ENCODE results near the gene WBP2. TPM values are rescaled to one million over a fixed set of nuclear protein-coding genes. Genes with fewer than 3 reads are reported as not detected.

WBP2 gene
- total RNA-seq, 4 donors from 2014 or later = 27.7 to 75.1 (median 56.8) TPM

GRCh38 chr17:75881678-75882454 is 26.7 kb upstream of the WBP2 start:
- Histone ChIP-seq H3K27ac (no peak overlapping the region), H3K36me3 (no peaks in the 10 kb centered on the region), H3K4me3 (no peak overlapping the region), H3K4me1 (peaks cover under 1 to 13% (median 9%) of the 10 kb centered on the region in 4 donors), H3K9me3 (no peaks in the 10 kb centered on the region), H3K27me3 (no peaks in the 10 kb centered on the region)
- intact Hi-C loops (cut with DNase I; ENCODE audit: low total_unique reads) = no loop called here
- DNase-seq = no peak
- 86 to 100% methylated on average over 1 to 15 of the region's 15 CpGs for WGBS, 2 donors (ENCODE audit: low coverage in 1 of 2)
- in situ Hi-C loops (cut with MboI; ENCODE audit: low pct_ligation_motif_present in 1 of 4, low pct_unique_long_range_greater_than_20kb in 1 of 4, low sequenced_read_pairs in 3 of 4) = loop anchor here in 1 of 4 donors (25.0 kb wide), 1 partner anchor 120 kb away; the partner anchor contains the start of gene GALK1
- no peak for TF ChIP-seq CTCF (IDR thresholded peaks at IDR 0.05)
- TF ChIP-seq POLR2AphosphoS5 (IDR thresholded peaks at IDR 0.05) = no peak
- TF ChIP-seq EP300 (IDR thresholded peaks at IDR 0.05; ENCODE audit: low read depth) = no peak
- no peak for TF ChIP-seq POLR2A (IDR thresholded peaks at IDR 0.05)

GRCh38 chr17:75880266-75880665 is 25.1 kb upstream of the WBP2 start:
- H3K4me1 ChIP-seq = peaks cover 16 to 29% (median 25%) of the 10 kb centered on the region in 4 donors
- 81 to 86% methylated on average over 6 to 7 of the region's 7 CpGs for WGBS, 2 donors (ENCODE audit: low coverage in 1 of 2)
- H3K9me3 ChIP-seq = no peaks in the 10 kb centered on the region
- H3K4me3 ChIP-seq = no peak overlapping the region
- H3K27ac ChIP-seq = no peak overlapping the region
- in situ Hi-C loops (cut with MboI; ENCODE audit: low pct_ligation_motif_present in 1 of 4, low pct_unique_long_range_greater_than_20kb in 1 of 4, low sequenced_read_pairs in 3 of 4) (loop anchor here in 1 of 4 donors (25.0 kb wide), 1 partner anchor 118 kb away; the partner anchor contains the start of gene GALK1), intact Hi-C loops (cut with DNase I; ENCODE audit: low total_unique reads) (no loop called here)
- DNase-seq = no peak
- no peaks in the 10 kb centered on the region for H3K27me3 ChIP-seq
- no peak for TF ChIP-seq POLR2AphosphoS5 (IDR thresholded peaks at IDR 0.05)
- H3K36me3 ChIP-seq = no peaks in the 10 kb centered on the region

- H3K4me1 ChIP-seq = peaks cover 28 to 48% (median 39%) of the 10 kb centered on the region in 4 donors
Measured at GRCh38 chr17:75878174-75878998, 23.3 kb upstream of the WBP2 start, which contains the start of gene TRIM47. Gene TRIM47, minus strand, starts transcription at chr17:75878581. Its CDS starts 33 bp downstream, at chr17:75878548.

More at GRCh38 chr17:75878174-75878998, 23.3 kb upstream of the WBP2 start, which contains the start of gene TRIM47:
- Histone ChIP-seq H3K27ac (peak within 1 kb of the TSS; percentile 94 to 97 (median 96)), H3K4me3 (peak within 1 kb of the TSS; percentile 63 to 76 (median 70)), H3K36me3 (no peaks in the 10 kb centered on the region), H3K27me3 (no peaks in the 10 kb centered on the region), H3K9me3 (no peaks in the 10 kb centered on the region)
- 0% methylated on average over 6 to 67 of the region's 87 CpGs for WGBS, 2 donors (ENCODE audit: low coverage in 1 of 2)
- in situ Hi-C loops (cut with MboI; ENCODE audit: low pct_ligation_motif_present in 1 of 4, low pct_unique_long_range_greater_than_20kb in 1 of 4, low sequenced_read_pairs in 3 of 4) = loop anchor here in 1 of 4 donors (25.0 kb wide), 1 partner anchor 116 kb away; the partner anchor contains the start of gene GALK1
- DNase-seq = peak; percentile 78
- TF ChIP-seq EP300 (IDR thresholded peaks at IDR 0.05; ENCODE audit: low read depth) (no peak), CTCF (IDR thresholded peaks at IDR 0.05) (peak; percentile 11 to 44 (median 30)), POLR2A (IDR thresholded peaks at IDR 0.05) (peak; percentile 49), POLR2AphosphoS5 (IDR thresholded peaks at IDR 0.05) (peak; percentile 87 to 96 (median 87))
- intact Hi-C loops (cut with DNase I; ENCODE audit: low total_unique reads) = loop anchor here (5.0 kb wide), 1 partner anchor 849 kb away; the partner anchor contains the start of genes JMJD6 and METTL23

All from transverse colon (tissue), 4 donors.